GM18870 (cell line): ENCODE results near the gene NKAIN2.
"Not testable (repeated sequence)": the region's sequence is repeated elsewhere in the genome, so short reads cannot be mapped to it uniquely, and the experiment has no call there.

Experiments
- ATAC-seq: cut with Tn5 transposase; IDR thresholded peaks from one replicate; pipeline ENCODE4 v1.9.1; 2021; ENCODE audit warnings: moderate library complexity; ENCODE audit not compliant: unreplicated experiment

The NKAIN2 gene

DNA sequence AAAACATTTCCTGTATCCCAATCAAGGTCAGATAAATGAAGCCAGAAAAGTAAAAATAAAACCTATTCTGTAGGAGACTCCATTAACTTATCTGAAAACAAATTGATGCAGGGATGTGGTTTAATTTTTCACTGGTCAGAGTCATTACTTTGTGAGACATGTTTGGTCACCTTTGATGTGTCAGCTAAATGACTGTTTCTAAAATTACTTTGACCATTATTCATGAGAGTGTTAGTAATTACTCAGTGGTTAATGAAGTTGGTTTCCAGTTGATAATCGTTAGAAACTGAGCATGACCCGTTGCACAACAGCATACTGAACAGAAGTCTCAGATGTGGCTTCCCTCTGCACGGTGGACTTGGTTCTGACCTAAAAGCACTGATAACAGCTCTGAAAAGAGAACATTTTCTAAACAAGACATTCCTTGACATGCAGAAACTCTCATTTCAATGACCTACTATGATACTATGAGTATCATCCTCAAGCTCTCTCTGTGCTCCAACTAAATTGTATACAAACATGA lies 748.1 kb downstream of the NKAIN2 start:
- no peak for ATAC-seq

DNA sequence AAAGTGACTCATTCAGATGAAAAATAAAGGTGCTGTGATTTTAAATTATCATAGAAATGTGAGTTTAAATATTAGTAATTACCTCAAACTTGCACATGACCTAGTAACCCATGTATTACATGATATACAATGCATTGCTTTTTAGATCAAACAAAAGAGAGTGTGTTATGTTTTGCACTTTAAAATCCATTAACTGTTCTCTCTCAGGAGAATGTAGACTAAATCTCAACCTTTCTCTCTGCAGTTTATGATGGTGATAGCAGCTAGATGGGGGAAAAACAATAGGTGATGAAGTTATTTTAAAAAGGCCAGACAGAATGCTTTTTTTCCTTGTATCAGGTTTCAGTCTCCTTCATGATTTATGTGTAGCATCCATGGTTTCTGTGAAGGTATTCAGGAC lies 754.2 kb downstream of the NKAIN2 start:
- ATAC-seq: no peak

- ATAC-seq: not testable (repeated sequence)
These were observed 756.4 kb downstream of the NKAIN2 start for GRCh38 chr6:124560078-124560477.

DNA sequence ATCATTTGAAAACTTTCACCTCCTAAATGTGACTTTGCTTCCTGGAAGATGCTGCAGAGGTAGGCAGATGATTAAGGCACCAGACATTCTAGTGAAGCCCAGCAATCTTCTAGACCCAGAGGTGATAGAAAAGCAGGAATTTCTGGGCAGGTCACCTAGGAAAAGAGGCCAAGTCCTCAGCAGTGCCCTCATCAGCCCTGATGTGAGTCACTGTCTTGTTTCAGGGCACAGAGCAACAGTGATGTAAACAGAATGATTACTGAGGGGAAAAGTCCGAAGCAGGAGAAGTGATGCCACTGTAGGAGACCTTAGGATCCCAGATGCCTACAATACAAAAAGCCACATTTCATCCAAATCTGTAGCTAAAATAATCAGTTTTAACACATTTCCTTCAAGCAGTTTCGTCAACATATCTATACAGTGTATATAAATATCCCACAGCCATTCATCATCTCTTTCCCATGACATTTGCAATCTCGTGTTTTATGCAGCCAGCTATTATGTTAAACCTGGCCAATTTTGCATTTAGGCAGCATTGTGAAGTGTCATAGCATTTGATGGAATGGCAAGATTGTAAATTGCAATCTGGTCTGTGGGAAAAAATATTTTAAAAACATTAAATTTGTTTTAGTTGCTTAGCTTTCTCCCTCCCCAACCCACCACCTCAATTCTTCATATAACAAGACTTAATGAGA lies 757.4 kb downstream of the NKAIN2 start:
- ATAC-seq: no peak

- ATAC-seq: no peak
These were observed 758.0 kb downstream of the NKAIN2 start for GRCh38 chr6:124561635-124562130.

DNA sequence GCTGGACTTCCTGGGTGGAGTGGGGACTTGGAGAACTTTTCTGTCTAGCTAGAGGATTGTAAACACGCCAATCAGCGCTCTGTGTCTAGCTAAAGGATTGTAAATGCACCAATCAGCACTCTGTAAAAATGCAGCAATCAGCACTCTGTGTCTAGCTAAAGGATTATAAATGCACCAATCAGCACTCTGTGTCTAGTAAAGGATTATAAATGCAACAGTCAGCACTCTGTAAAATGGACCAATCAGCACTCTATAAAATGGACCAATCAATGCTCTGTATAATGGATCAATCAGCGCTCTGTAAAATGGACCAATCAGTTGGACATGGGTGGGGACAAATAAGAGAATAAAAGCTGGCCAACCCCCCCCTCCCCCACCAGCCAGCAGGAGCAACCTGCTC lies 760.5 kb downstream of the NKAIN2 start:
- ATAC-seq: not testable (repeated sequence)

GRCh38 chr6:124567401-124567800 lies 763.7 kb downstream of the NKAIN2 start:
- no peak for ATAC-seq

DNA sequence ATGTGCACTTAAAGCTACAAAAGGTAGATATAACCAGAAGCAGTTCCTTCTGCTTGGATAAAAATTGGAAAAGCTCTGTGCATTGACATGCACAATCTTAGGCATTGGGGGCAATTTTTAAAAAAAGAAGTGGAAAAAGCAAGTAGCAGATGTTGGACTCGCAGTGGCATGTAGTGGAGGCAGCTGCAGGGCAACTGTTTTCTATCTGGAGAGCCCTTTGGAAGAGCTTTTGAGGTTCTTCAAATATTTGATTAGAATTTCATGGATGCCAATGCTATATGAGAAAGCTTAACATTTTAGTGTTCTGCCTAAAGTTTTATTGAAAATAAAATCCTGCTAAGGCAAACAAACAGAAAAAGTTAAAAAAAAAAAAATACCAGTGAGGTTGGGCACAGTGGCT lies 770.3 kb downstream of the NKAIN2 start:
- no peak for ATAC-seq

- ATAC-seq: no peak
These were observed 774.1 kb downstream of the NKAIN2 start for GRCh38 chr6:124577734-124578281.

GRCh38 chr6:124590001-124590400 lies 786.3 kb downstream of the NKAIN2 start:
- no peak for ATAC-seq

DNA sequence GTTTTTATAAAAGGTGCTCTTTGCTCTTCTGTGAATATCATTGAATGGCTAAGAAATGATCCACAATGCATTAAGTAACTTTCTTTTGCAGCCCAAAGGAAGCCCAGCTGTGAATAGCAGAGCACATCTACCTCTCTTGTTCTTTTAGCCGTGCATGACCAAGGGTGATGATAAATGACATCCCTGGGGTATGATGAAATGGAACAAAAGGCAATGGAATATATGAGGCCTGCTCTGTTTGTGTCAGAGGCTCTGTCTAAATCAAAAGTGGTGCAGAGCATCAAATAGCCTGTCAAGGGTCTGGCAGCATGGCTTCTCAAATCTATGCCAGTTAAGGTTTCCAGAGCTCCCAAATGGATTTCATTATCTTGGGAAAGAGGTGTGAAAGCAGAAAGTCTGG lies 796.0 kb downstream of the NKAIN2 start:
- no peak for ATAC-seq

GRCh38 chr6:124604719-124605118 lies 801.1 kb downstream of the NKAIN2 start:
- no peak for ATAC-seq

GRCh38 chr6:124607119-124607627 lies 803.5 kb downstream of the NKAIN2 start:
- no peak for ATAC-seq

GRCh38 chr6:124613031-124613430 lies 809.4 kb downstream of the NKAIN2 start:
- ATAC-seq: no peak

GRCh38 chr6:124622351-124622750 lies 818.7 kb downstream of the NKAIN2 start:
- ATAC-seq: no peak

GRCh38 chr6:124633655-124634054 lies 830.0 kb downstream of the NKAIN2 start:
- no peak for ATAC-seq

DNA sequence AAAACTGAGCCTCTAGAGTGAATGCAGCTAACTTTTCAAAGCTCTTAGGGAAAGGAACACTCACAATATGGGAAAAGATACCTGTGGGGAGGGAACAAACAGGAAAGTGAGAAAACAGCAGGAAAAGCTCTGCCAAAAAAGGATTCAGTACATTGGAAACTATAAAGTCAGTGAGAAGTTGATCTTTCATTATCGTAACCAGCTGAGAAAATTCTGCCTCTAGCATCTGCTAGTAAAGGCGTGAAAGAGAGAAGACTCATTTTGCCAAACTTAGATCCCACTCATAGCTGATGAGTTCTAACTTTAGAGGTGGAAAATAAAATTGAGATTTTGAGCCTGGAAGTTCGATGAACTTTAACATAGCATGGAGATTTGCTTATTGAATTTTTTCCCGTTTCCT lies 836.8 kb downstream of the NKAIN2 start:
- no peak for ATAC-seq

- no peak for ATAC-seq
These were observed 852.2 kb downstream of the NKAIN2 start for GRCh38 chr6:124655866-124656265.

DNA sequence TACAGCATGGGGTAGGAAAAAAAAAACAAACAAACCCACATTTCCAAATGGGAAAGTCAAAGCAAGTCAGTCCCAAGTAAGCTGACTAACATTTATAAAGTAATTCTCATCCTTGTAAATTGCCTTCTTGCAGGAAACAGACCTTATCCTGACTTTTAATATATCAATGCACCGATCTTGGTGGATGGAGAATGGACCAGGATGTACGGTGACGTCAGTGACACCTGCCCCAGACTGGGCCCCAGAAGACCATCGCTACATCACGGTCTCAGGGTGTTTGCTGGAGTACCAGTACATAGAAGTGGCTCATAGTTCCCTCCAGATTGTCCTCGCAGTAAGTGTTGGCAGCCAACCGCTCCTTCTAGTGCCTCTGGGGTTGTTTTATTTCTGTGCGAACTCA lies 854.4 kb downstream of the NKAIN2 start:
- ATAC-seq: no peak

DNA sequence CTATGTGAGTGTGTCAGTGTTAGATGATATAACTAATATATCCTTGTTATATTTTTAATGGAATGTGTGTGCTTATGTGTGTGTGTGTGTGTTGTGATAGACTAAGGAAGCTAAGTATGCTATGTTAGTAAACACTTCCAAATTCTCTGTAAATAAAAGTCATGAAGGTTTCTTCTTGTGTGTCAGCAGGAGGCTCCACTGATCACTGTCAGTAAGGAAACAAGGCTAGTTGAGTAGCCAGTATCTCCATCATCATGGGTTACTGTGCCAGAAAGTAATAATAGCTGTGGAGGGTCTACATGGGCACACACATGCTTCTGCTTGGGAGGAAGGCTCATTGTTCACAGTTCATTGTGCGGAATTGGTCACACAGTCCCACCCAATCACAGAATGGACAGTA lies 855.8 kb downstream of the NKAIN2 start:
- no peak for ATAC-seq

GRCh38 chr6:124660185-124660584 lies 856.5 kb downstream of the NKAIN2 start:
- ATAC-seq: no peak

- no peak for ATAC-seq
These were observed 857.5 kb downstream of the NKAIN2 start for GRCh38 chr6:124661097-124661661.
